ENCODE results near the gene SARNP. TPM values are rescaled to one million over a fixed set of nuclear protein-coding genes. Genes with fewer than 3 reads are reported as not detected.

Gene SARNP
- total RNA-seq, 8 experiments from 2014 or later, result 81.9 to 148 (median 114) TPM

DNA sequence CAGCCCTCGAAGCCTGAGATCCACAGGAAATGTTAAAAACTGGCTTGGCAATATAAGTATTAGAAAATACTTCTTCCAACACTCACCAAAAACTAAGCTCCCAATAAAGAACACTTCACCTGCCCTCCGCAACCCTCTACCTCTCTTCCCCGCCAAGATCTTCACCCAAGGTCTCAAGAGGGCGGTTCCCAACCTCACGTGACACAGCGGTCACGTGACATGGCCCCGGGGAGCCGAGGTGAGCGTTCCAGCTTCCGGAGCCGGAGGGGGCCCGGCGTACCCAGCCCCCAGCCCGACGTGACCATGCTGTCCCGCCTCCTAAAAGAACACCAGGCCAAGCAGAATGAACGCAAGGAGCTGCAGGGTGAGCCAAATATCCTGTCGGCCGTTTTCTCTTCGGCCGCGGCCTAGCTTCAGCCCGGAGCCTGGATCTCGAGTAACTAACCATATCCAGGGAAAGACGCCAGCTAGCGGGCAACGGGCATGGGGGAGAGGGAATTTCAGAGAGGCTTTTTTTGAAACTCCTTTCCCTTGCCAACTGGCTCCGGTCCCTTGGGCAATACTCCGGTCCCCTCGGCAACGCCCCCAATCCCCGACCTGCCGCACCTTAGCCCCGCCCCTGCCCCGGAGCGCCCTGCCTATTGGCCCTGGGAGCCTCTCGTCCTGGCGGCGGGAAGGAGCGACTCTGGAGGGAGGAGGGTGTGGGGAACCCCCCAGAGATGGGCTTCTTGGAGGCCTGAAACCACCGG, 101.5 kb downstream of the SARNP start, which contains the start of gene BLOC1S1:
TSS of gene BLOC1S1 (plus strand) at position 214 of the 749 bp plus-strand sequence. CDS start at position 220, 6 bp downstream.
- peak; percentile 35 to 92 (median 88) for ATAC-seq (replicated peaks in 6 of 8)
- Histone ChIP-seq H3K27ac (peak within 1 kb of the TSS; percentile 44 to 54), H3K4me1 (replicated peaks in 1 of 2) (peaks cover 0 to 9% of the 10 kb centered on the region in 2 donors), H3K4me3 (peak within 1 kb of the TSS; percentile 50 to 100 (median 84))
- in situ Hi-C loops (cut with MboI; ENCODE audit: low pct_unique_long_range_greater_than_20kb in 2 of 9, low sequenced_read_pairs in 9 of 9, unreplicated experiment in 9 of 9), result no loop called here
- 0 to 17% (median 1%) methylated on average over 1 to 11 of the region's 42 CpGs; no CpG with 5 or more reads in 3 of the 10 experiments for WGBS, 10 experiments

DNA sequence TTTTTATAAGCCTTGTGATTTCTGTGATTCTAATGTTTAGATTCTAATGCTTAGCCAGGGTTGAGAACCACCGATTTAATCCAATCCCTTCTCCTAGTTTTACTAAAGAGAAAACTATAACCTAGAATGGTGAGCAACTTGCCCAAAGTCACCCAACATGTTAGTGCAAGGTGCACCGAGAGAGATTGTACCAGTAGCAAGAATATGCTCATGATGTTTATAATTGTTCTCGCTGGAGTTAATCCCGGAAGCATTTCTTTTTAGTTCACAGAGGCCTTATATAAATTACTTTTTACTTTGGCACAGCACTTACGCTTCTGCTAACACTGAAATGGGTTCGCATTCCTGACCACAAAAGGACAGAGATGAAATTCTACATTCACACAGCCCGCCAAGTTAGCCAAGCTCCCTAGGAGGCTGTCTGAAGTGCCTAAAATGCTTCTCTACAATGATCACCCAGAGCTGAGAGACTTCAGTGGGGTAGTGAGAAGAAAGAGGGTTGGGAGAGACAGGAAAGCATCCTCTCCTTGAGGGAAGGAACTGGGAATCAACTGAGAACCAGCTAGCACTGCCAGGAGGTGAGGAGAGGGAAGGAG, 102.3 kb downstream of the SARNP start:
- no peak overlapping the region for H3K27ac ChIP-seq
- ATAC-seq (replicated peaks in 6 of 8), result no peak
- peak overlapping the region; percentile 50 to 100 (median 84) for H3K4me3 ChIP-seq
- peaks cover 0 to 9% of the 10 kb centered on the region in 2 donors for H3K4me1 ChIP-seq (replicated peaks in 1 of 2)
- in situ Hi-C loops (cut with MboI; ENCODE audit: low pct_unique_long_range_greater_than_20kb in 2 of 9, low sequenced_read_pairs in 9 of 9, unreplicated experiment in 9 of 9), result no loop called here
- 50 to 96% (median 77%) methylated on average over 1 to 7 of the region's 7 CpGs for WGBS, 10 experiments

DNA sequence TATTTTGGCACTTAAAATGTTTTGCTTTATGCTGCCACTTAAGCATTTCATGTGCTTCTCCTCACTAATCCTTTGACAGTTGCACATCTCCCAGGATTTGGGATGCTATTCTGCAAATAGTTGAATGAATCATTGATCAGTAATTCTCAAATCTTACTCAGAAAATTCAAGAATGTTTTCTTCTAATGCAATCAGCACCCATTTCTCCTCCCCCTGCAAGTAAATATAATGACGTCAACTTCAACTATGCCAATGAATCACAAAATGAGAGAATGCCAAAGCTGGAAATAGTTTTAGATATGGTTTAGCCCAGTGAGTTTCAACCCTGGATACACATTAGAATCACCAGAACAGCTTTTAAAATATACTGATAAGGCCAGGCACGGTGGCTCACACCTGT, 103.8 kb downstream of the SARNP start:
- no peak overlapping the region for H3K27ac ChIP-seq
- 10 to 100% (median 70%) methylated on average over 1 to 2 of the region's 2 CpGs; no CpG with 5 or more reads in 3 of the 10 experiments for WGBS, 10 experiments
- ATAC-seq (replicated peaks in 6 of 8), result no peak
- in situ Hi-C loops (cut with MboI; ENCODE audit: low pct_unique_long_range_greater_than_20kb in 2 of 9, low sequenced_read_pairs in 9 of 9, unreplicated experiment in 9 of 9), result no loop called here
- no peak overlapping the region for H3K4me3 ChIP-seq
- H3K4me1 ChIP-seq (replicated peaks in 1 of 2), result peaks cover 0 to 9% of the 10 kb centered on the region in 2 donors

DNA sequence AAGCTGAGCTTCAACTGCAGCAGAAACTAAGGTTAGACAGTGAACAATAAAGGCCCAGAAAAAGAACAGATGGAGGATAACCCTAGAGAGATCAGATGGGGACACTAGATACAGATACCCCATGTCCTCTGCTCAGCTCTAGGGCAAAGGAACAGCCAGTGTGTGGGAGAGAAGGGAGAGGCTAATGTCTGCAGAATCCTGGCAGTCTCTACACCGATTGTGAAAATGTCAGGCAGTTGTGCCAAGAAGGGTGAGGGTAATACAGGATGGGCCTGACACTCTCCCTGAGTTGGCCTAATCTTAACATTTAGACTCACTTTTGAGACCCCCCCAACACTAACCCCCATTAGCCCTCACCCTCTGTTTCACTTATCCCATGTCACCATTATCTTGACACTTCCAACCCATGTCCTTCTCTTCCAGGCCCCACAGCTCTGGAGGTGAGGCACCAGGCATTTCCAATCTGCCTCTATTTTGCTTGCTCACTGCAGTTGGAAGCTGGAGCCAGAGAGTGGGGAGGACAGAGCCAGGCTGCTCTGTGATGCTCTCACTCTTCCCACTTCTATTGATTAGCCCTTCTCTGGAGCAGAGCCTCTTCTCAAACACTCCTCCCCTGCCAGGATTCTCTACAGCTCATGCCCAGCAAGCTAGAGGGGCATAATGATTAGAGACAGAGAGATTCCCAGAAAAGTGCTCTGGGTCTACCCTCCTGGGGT, 104.7 kb downstream of the SARNP start:
- in situ Hi-C loops (cut with MboI; ENCODE audit: low pct_unique_long_range_greater_than_20kb in 2 of 9, low sequenced_read_pairs in 9 of 9, unreplicated experiment in 9 of 9), result no loop called here
- no peak overlapping the region for H3K27ac ChIP-seq
- H3K4me3 ChIP-seq, result no peak overlapping the region
- WGBS, 10 experiments, result 0% methylated on average over 1 of the region's 1 CpG; no CpG with 5 or more reads in 9 of the 10 experiments
- no peak for ATAC-seq (replicated peaks in 6 of 8)
- H3K4me1 ChIP-seq (replicated peaks in 1 of 2), result peaks cover 0 to 9% of the 10 kb centered on the region in 2 donors

DNA sequence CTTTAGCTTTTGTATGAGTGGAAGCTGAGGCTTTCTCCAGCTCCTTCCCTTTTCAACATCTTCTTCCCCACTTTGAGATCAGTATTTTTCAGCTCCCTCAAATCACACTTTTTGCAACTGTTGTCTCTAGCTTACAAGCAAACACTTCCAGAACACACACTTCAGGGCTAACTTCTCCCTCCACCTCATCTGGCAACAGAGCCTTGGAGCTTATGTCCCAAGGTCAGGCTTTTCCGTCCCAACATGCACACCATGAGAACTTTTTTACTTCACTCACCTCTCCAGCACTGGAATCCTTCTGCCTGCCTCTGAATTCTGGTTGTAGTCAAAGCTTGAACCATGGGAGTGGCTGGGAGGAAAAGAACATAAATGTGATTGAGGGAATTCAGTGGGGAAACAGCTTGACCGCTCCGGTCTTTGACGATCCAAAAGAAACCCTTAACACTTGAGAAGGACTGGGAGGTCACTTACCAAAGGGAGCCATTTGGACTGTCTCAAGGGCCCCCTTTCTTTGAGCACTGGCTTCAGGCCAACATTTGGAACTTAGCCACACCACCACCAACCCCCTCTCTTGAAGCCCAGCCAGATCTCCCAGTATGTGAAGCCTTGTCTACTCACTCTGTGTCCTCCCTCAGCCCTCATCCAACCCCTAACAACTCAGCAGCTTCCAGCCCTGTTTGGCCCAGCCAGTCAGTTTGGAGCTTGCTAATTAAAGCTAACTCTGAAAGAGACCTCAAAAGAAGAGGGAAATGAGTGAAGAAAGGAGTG, 105.6 kb downstream of the SARNP start:
- H3K4me3 ChIP-seq, result no peak overlapping the region
- WGBS, 10 experiments, result 46 to 85% (median 67%) methylated on average over 1 to 4 of the region's 4 CpGs; no CpG with 5 or more reads in 5 of the 10 experiments
- no peak overlapping the region for H3K27ac ChIP-seq
- H3K4me1 ChIP-seq (replicated peaks in 1 of 2), result peaks cover under 1 to 6% of the 10 kb centered on the region in 2 donors
- no peak for ATAC-seq (replicated peaks in 6 of 8)
- in situ Hi-C loops (cut with MboI; ENCODE audit: low pct_unique_long_range_greater_than_20kb in 2 of 9, low sequenced_read_pairs in 9 of 9, unreplicated experiment in 9 of 9), result no loop called here

DNA sequence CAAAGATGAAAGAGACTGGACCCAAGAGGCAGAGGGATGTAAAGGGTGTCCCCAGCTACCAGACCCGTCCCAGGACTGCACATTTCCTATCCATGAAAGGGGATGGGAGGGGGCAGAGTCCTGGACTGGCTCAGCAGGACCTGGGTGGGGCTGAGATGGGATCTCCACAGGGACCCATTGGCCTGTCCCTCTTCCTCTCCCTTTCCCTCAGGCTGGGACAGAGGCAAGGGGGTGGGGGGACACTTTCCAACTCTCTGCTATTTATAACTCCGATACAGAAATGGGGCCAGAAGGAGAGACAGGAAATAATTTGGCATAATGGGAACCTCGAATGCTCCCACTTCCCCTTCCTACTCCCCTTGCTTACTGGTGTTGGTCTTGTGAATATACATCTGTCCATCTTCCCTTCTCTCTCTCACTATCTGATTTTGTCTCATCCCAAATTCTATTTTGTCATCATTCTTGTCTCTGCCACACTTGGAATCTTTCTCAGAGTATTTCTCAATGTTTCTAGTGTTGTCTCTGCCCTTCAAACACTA, 108.8 kb downstream of the SARNP start:
- 0 to 30% (median 15%) methylated on average over 1 to 3 of the region's 3 CpGs; no CpG with 5 or more reads in 2 of the 10 experiments for WGBS, 10 experiments
- H3K4me3 ChIP-seq, result peak overlapping the region in 3 of 5 donors; percentile 49 to 65 (median 58)
- peaks cover 13 to 14% of the 10 kb centered on the region in 2 donors for H3K4me1 ChIP-seq (replicated peaks in 1 of 2)
- in situ Hi-C loops (cut with MboI; ENCODE audit: low pct_unique_long_range_greater_than_20kb in 2 of 9, low sequenced_read_pairs in 9 of 9, unreplicated experiment in 9 of 9), result no loop called here
- H3K27ac ChIP-seq, result no peak overlapping the region
- ATAC-seq (replicated peaks in 6 of 8), result no peak

DNA sequence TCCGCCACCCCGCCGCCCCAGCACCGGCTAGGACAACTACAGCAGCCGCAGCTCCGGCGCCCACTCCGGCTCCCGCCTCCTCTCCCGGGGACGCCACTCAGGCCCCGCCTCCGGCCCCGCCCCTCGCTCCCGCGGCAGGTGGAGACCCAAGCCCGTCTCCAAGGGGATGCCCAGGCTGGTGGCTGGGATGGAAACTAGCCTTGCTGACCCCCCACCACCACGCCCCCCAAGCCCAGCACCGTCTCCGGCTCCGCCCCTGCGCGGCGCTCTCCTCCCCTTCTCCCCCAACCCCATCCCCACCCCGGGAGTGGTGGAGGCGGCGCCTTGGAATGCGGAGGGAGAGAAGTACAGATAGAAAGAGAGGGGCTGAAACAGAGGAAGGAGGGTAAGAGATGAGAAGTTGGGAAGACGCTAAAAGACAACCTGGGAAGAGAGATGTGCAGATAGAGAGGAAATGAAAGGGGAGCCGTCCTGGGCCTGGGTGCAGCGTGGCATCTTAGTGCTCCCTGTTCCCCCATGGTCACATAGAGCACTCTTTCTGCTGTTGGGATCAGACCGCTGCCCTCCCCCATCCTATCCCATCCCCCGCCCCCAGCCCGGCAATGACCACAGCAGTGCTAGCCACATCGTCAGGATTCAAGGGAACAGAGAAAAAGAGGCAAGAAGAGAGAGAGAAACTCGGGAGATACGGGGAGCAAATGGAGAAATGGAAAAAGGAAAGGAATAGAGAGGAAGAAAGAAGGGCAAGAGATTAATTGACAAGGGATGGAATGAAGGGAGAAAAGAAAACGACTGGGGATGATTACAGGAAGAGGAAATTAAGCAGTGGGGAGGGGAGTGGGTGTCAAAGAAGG, 109.5 kb downstream of the SARNP start, which contains the start of gene ITGA7:
TSS of gene ITGA7 (minus strand) at position 64 of the 854 bp plus-strand sequence. CDS start 222 bp downstream, outside the sequence.
- peak within 1 kb of the TSS; percentile 49 to 82 (median 58) for H3K4me3 ChIP-seq
- in situ Hi-C loops (cut with MboI; ENCODE audit: low pct_unique_long_range_greater_than_20kb in 2 of 9, low sequenced_read_pairs in 9 of 9, unreplicated experiment in 9 of 9), result no loop called here
- 0 to 20% (median 2%) methylated on average over 1 to 8 of the region's 39 CpGs for WGBS, 10 experiments
- H3K27ac ChIP-seq, result no peak within 1 kb of the TSS
- ATAC-seq (replicated peaks in 6 of 8), result peak; percentile 76 to 96 (median 94)
- peaks cover 13 to 14% of the 10 kb centered on the region in 2 donors for H3K4me1 ChIP-seq (replicated peaks in 1 of 2)

Other genes with a start within 250 kb of the SARNP start
- under 1 TPM in 1 of 8 experiments, not detected in 7; 0.28 TPM for gene OR2AP1, start 245.3 kb downstream of the SARNP start, total RNA-seq
- gene OR10P1, start 180.8 kb downstream of the SARNP start, total RNA-seq, result 1 to 10 TPM in 1 of 8 experiments, under 1 TPM in 2, not detected in 5; 0.25 to 1.1 (median 0.45) TPM
- 10 to 100 TPM in 5 of 8 experiments, 1 to 10 TPM in 2, under 1 TPM in 1; 0.92 to 26.2 (median 12.3) TPM for gene ITGA7, start 109.8 kb downstream of the SARNP start, total RNA-seq
- 100 to 1,000 TPM in 5 of 8 experiments, 10 to 100 TPM in 3; 65.7 to 166 (median 109) TPM for gene BLOC1S1, start 101.7 kb downstream of the SARNP start, total RNA-seq
- 10 to 100 TPM in 1 of 8 experiments, 1 to 10 TPM in 7; 1.4 to 23.6 (median 3.6) TPM for gene RDH5, start 97.3 kb downstream of the SARNP start, total RNA-seq
- 1,000 to 10,000 TPM in 1 of 8 experiments, 100 to 1,000 TPM in 7; 313 to 1,570 (median 525) TPM for gene CD63, start 88.7 kb downstream of the SARNP start, total RNA-seq
- gene GDF11, start 74.6 kb downstream of the SARNP start, total RNA-seq, result 10 to 100 TPM in 4 of 8 experiments, 1 to 10 TPM in 4; 3.6 to 35.9 (median 9.1) TPM
- gene ORMDL2, start 317 bp upstream of the SARNP start, total RNA-seq, result 10 to 100 TPM; 13.1 to 42.0 (median 25.4) TPM
- gene DNAJC14, start 11.9 kb upstream of the SARNP start, total RNA-seq, result 10 to 100 TPM; 22.0 to 41.1 (median 29.8) TPM
- gene MMP19, start 25.2 kb upstream of the SARNP start, total RNA-seq, result 1 to 10 TPM in 5 of 8 experiments, under 1 TPM in 3; 0.16 to 3.8 (median 1.3) TPM
- 10 to 100 TPM; 20.1 to 44.4 (median 31.7) TPM for gene PYM1, start 110.2 kb upstream of the SARNP start, total RNA-seq
- 10 to 100 TPM in 4 of 8 experiments, 1 to 10 TPM in 4; 3.4 to 63.0 (median 9.2) TPM for gene DGKA, start 113.4 kb upstream of the SARNP start, total RNA-seq
- gene PMEL, start 148.3 kb upstream of the SARNP start, total RNA-seq, result 10 to 100 TPM in 1 of 8 experiments, 1 to 10 TPM in 6, under 1 TPM in 1; 0.86 to 14.4 (median 1.7) TPM
- gene CDK2, start 149.1 kb upstream of the SARNP start, total RNA-seq, result 10 to 100 TPM in 4 of 8 experiments, 1 to 10 TPM in 4; 6.0 to 43.0 (median 15.8) TPM
- gene RAB5B, start 156.4 kb upstream of the SARNP start, total RNA-seq, result 10 to 100 TPM; 56.3 to 95.6 (median 76.0) TPM
- gene SUOX, start 179.6 kb upstream of the SARNP start, total RNA-seq, result 10 to 100 TPM; 10.4 to 23.0 (median 17.0) TPM
- 1 to 10 TPM; 1.4 to 8.6 (median 6.4) TPM for gene IKZF4, start 203.3 kb upstream of the SARNP start, total RNA-seq
- gene RPS26, start 224.2 kb upstream of the SARNP start, total RNA-seq, result 1,000 to 10,000 TPM in 1 of 8 experiments, 100 to 1,000 TPM in 7; 282 to 1,536 (median 616) TPM

Data from motor neuron (in vitro differentiated cells).